Liver (tissue), 9 donors: ENCODE measurements around the gene PXMP4. TPM values are rescaled to one million over a fixed set of nuclear protein-coding genes. Genes with fewer than 3 reads are reported as not detected.

Experiments used
- DNase-seq: peaks from one replicate; pipeline ENCODE4 v3.0.0-alpha.2; 2017; ENCODE audit warnings: low spot score
- H3K27ac ChIP-seq, 2 donors: one replicate each; pipeline ENCODE4 v1.7.0; 2013; ENCODE audit warnings: inconsistent platforms in 2 of 2, low read length in 2 of 2, control low read depth in 1 of 2, low read depth in 1 of 2, mild to moderate bottlenecking in 1 of 2
- H3K27me3 ChIP-seq, 4 donors: one replicate each; pipeline versions ENCODE4 v1.6.1 to v1.7.0; 2013; ENCODE audit warnings: low read length in 3 of 4, inconsistent platforms in 1 of 4, mild to moderate bottlenecking in 1 of 4, moderate library complexity in 1 of 4; ENCODE audit not compliant: control insufficient read depth in 4 of 4, insufficient read depth in 4 of 4
- H3K36me3 ChIP-seq, 4 donors: one replicate each; pipeline versions ENCODE4 v1.6.1 to v1.7.0; 2013; ENCODE audit warnings: low read length in 3 of 4, mild to moderate bottlenecking in 3 of 4, low read depth in 1 of 4, moderate library complexity in 1 of 4; ENCODE audit not compliant: control insufficient read depth in 4 of 4, insufficient read depth in 3 of 4
- H3K4me1 ChIP-seq, 4 donors: one replicate each; pipeline versions ENCODE4 v1.6.1 to v1.7.0; 2013; ENCODE audit warnings: low read length in 3 of 4, mild to moderate bottlenecking in 3 of 4, moderate library complexity in 1 of 4; ENCODE audit not compliant: control insufficient read depth in 4 of 4, insufficient read depth in 4 of 4
- H3K4me3 ChIP-seq, 3 donors: one replicate each; pipeline versions ENCODE4 v1.6.1 to v1.7.0; 2013; ENCODE audit warnings: low read length in 3 of 3, control low read depth in 1 of 3, low read depth in 1 of 3, mild to moderate bottlenecking in 1 of 3
- H3K9ac ChIP-seq, 2 donors: one replicate each; pipeline ENCODE4 v1.7.0; 2013; ENCODE audit warnings: low read length in 2 of 2, mild to moderate bottlenecking in 2 of 2, moderate library complexity in 2 of 2, control low read depth in 1 of 2, low read depth in 1 of 2
- H3K9me3 ChIP-seq, 4 donors: one replicate each; pipeline versions ENCODE4 v1.6.1 to v1.7.0; 2013; ENCODE audit warnings: low read length in 3 of 4; ENCODE audit not compliant: control insufficient read depth in 4 of 4
- CTCF ChIP-seq: fragments of 150-350 bp; IDR thresholded peaks from 2 replicates; pipeline ENCODE4 v1.5.1; 2017; ENCODE audit warnings: improper control_type of control experiment, low read depth, low read length; ENCODE audit not compliant: missing input control
- FOXA2 ChIP-seq: IDR thresholded peaks from 2 replicates; pipeline ENCODE4 v1.6.1; 2016; ENCODE audit warnings: antibody characterized with exemption
- HNF4A ChIP-seq, 2 donors: conservative IDR thresholded peaks; 2 replicates each; pipeline ENCODE4 v1.6.1; 2016; ENCODE audit warnings: antibody characterized with exemption in 2 of 2, mild to moderate bottlenecking in 2 of 2
- HNF4G ChIP-seq: IDR thresholded peaks from 2 replicates; pipeline ENCODE4 v1.6.1; 2016; ENCODE audit warnings: antibody characterized with exemption
- JUND ChIP-seq, 2 donors: IDR thresholded peaks; 2 replicates each; pipeline ENCODE4 v1.6.1; 2016; ENCODE audit warnings: antibody characterized with exemption in 2 of 2
- RAD21 ChIP-seq, 2 donors: IDR thresholded peaks; 2 replicates each; pipeline ENCODE4 v1.6.1; 2016; ENCODE audit warnings: antibody characterized with exemption in 2 of 2, mild to moderate bottlenecking in 2 of 2
- RXRA ChIP-seq, 2 donors: IDR thresholded peaks; 2 replicates each; pipeline ENCODE4 v1.6.1; 2017 to 2018; ENCODE audit warnings: antibody characterized with exemption in 2 of 2, mild to moderate bottlenecking in 1 of 2
- SP1 ChIP-seq: IDR thresholded peaks from 2 replicates; pipeline ENCODE4 v1.6.1; 2018; ENCODE audit warnings: antibody characterized with exemption, mild to moderate bottlenecking
- TAF1 ChIP-seq: conservative IDR thresholded peaks from 2 replicates; pipeline ENCODE4 v1.6.1; 2016; ENCODE audit warnings: antibody characterized with exemption, mild to moderate bottlenecking
- YY1 ChIP-seq: IDR thresholded peaks from 2 replicates; pipeline ENCODE4 v1.6.1; 2016; ENCODE audit warnings: antibody characterized with exemption, mild to moderate bottlenecking
- ZBTB33 ChIP-seq: IDR thresholded peaks from 2 replicates; pipeline ENCODE4 v1.6.1; 2016; ENCODE audit warnings: antibody characterized with exemption
- WGBS: extraction: QIAGEN DNeasy Blood & Tissue Kit; methylation state at CpG from one replicate; pipeline ENCODE4 v1.1.7; 2013; 5-methylcytosine and 5-hydroxymethylcytosine counted together
- polyA plus RNA-seq, 2 donors: library from polyadenylated mRNA; stranded (reverse) in 1 of 2; unstranded in 1 of 2; fragments of 200-250 nt in 1 of 2; fragments of >200 nt in 1 of 2; fragmentation: Nextera tagmentation in 1 of 2; extraction: Ambion mirVana in 1 of 2; gene quantifications; one replicate each; pipeline versions ENCODE4 v1.2.1 to v1.2.3, GENCODE V29; 2013 to 2015
- total RNA-seq, 2 donors: library from RNA; depleted of rRNA; stranded (reverse); fragments of >200 nt; gene quantifications; one replicate each; pipeline ENCODE4 v1.2.3, GENCODE V29; 2014
- TF ChIP-seq, protein P1 (sequence below): IDR thresholded peaks from 2 replicates; pipeline ENCODE4 v1.6.1; 2016; ENCODE audit warnings: antibody characterized with exemption, mild to moderate bottlenecking
- TF ChIP-seq, protein P2 (sequence below): IDR thresholded peaks from 2 replicates; pipeline ENCODE4 v1.6.1; 2016; ENCODE audit warnings: antibody characterized with exemption
- donor health status: healthy.
- donor health status: healthy.
- donor health status: healthy.
- donor health status: healthy.
- donor health status: healthy.

PXMP4 gene
- total and polyA plus RNA-seq, 4 donors = 5.5 to 16.0 (median 9.3) TPM

- Histone ChIP-seq H3K27me3 (no peaks in the 10 kb centered on the region), H3K9ac (no peak overlapping the region), H3K4me1 (no peaks in the 10 kb centered on the region), H3K36me3 (peaks cover 1 to 18% (median 9%) of the 10 kb centered on the region in 4 donors), H3K9me3 (peaks cover 0 to 3% (median 1%) of the 10 kb centered on the region in 4 donors), H3K4me3 (no peak overlapping the region), H3K27ac (no peak overlapping the region)
- DNase-seq = no peak
- 95% methylated on average over 5 of the region's 5 CpGs for WGBS
- TF ChIP-seq ZBTB33 (no peak), RAD21 (IDR thresholded peaks at IDR 0.05) (no peak)
- TF ChIP-seq, protein P1, sequence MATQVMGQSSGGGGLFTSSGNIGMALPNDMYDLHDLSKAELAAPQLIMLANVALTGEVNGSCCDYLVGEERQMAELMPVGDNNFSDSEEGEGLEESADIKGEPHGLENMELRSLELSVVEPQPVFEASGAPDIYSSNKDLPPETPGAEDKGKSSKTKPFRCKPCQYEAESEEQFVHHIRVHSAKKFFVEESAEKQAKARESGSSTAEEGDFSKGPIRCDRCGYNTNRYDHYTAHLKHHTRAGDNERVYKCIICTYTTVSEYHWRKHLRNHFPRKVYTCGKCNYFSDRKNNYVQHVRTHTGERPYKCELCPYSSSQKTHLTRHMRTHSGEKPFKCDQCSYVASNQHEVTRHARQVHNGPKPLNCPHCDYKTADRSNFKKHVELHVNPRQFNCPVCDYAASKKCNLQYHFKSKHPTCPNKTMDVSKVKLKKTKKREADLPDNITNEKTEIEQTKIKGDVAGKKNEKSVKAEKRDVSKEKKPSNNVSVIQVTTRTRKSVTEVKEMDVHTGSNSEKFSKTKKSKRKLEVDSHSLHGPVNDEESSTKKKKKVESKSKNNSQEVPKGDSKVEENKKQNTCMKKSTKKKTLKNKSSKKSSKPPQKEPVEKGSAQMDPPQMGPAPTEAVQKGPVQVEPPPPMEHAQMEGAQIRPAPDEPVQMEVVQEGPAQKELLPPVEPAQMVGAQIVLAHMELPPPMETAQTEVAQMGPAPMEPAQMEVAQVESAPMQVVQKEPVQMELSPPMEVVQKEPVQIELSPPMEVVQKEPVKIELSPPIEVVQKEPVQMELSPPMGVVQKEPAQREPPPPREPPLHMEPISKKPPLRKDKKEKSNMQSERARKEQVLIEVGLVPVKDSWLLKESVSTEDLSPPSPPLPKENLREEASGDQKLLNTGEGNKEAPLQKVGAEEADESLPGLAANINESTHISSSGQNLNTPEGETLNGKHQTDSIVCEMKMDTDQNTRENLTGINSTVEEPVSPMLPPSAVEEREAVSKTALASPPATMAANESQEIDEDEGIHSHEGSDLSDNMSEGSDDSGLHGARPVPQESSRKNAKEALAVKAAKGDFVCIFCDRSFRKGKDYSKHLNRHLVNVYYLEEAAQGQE = no peak
Observed at GRCh38 chr20:33753763-33754162, 33.7 kb upstream of the PXMP4 start.

DNA sequence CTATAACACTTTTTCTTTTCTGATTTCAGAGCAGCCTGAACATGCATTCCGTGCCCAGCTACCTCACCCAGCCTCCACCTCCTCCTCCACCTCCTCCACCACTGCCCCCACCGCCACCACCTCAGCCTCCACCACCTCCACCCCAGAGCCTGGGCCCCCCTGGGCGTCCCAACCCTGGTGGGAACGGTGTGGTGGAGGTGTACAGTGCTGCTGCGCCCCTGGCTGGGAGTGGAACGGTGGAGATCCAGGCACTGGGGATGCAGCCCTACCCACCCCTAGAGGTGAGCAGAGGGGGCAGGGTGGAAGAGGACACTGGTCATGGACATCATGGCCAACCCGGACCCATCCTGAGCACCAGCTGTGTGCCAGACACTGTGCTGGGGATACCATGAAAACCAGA is 33.0 kb upstream of the PXMP4 start:
- Histone ChIP-seq H3K9ac (no peak overlapping the region), H3K36me3 (peaks cover 1 to 18% (median 9%) of the 10 kb centered on the region in 4 donors), H3K4me1 (no peaks in the 10 kb centered on the region), H3K27ac (no peak overlapping the region), H3K27me3 (no peaks in the 10 kb centered on the region), H3K4me3 (no peak overlapping the region), H3K9me3 (peaks cover 0 to 3% (median 1%) of the 10 kb centered on the region in 4 donors)
- no peak for DNase-seq
- TF ChIP-seq ZBTB33 = no peak
- no peak for TF ChIP-seq CTCF
- TF ChIP-seq, protein P2, sequence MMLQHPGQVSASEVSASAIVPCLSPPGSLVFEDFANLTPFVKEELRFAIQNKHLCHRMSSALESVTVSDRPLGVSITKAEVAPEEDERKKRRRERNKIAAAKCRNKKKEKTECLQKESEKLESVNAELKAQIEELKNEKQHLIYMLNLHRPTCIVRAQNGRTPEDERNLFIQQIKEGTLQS = no peak
- no peak for TF ChIP-seq RAD21 (IDR thresholded peaks at IDR 0.05)
- no peak for TF ChIP-seq JUND (IDR thresholded peaks at IDR 0.05)
- TF ChIP-seq HNF4G = no peak
- TF ChIP-seq, protein P1 = no peak
- no peak for TF ChIP-seq SP1
- no peak for TF ChIP-seq HNF4A (conservative IDR thresholded peaks at IDR 0.05)
- no peak for TF ChIP-seq FOXA2
- no peak for TF ChIP-seq RXRA (IDR thresholded peaks at IDR 0.05)
- no peak for TF ChIP-seq YY1
- TF ChIP-seq TAF1 = no peak
- 97% methylated on average over 7 of the region's 7 CpGs for WGBS
